Measurements from ENCODE around the gene SLC12A9.

The SLC12A9 gene

DNA sequence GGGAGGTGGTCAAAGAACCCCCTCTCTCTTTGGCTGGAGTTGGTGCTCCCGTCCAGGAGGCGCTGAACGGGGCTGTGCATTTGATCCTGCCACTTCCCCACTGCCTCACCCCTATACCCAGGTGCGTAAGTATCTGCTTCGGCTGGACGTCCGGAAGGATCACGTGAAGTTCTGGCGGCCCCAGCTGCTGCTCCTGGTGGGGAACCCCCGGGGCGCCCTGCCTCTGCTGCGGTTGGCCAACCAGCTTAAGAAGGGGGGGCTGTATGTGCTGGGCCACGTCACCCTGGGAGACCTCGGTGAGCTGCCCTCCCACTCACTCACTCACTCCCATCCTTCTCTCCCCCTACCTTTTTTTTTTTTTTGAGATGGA is 9.1 kb downstream of the SLC12A9 start:
- H3K9ac ChIP-seq (ENCODE audit: low read depth, low read length) = no peak overlapping the region
- no peak overlapping the region for H2AFZ ChIP-seq (ENCODE audit: low read depth, low read length)
- TF ChIP-seq, protein P1, sequence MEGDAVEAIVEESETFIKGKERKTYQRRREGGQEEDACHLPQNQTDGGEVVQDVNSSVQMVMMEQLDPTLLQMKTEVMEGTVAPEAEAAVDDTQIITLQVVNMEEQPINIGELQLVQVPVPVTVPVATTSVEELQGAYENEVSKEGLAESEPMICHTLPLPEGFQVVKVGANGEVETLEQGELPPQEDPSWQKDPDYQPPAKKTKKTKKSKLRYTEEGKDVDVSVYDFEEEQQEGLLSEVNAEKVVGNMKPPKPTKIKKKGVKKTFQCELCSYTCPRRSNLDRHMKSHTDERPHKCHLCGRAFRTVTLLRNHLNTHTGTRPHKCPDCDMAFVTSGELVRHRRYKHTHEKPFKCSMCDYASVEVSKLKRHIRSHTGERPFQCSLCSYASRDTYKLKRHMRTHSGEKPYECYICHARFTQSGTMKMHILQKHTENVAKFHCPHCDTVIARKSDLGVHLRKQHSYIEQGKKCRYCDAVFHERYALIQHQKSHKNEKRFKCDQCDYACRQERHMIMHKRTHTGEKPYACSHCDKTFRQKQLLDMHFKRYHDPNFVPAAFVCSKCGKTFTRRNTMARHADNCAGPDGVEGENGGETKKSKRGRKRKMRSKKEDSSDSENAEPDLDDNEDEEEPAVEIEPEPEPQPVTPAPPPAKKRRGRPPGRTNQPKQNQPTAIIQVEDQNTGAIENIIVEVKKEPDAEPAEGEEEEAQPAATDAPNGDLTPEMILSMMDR (IDR thresholded peaks at IDR 0.05; ENCODE audit: borderline replicate concordance, extremely low read depth, low read length, poor library complexity, severe bottlenecking) = no peak
- TF ChIP-seq EZH2 (IDR thresholded peaks at IDR 0.05; ENCODE audit: borderline replicate concordance, low read depth, low read length, severe bottlenecking) = no peak
- H3K79me2 ChIP-seq (ENCODE audit: insufficient read depth, low read length) = peaks cover 3% of the 10 kb centered on the region
- peaks cover 28% of the 10 kb centered on the region for H3K36me3 ChIP-seq (ENCODE audit: insufficient read depth, low read length)
- no peak overlapping the region for H3K4me2 ChIP-seq (ENCODE audit: insufficient read depth, low read length)
- no peaks in the 10 kb centered on the region for H3K9me3 ChIP-seq (ENCODE audit: insufficient read depth, low read length, severe bottlenecking)
- DNase-seq = no peak
- H3K4me1 ChIP-seq (ENCODE audit: insufficient read depth, low read length) = peaks cover 5% of the 10 kb centered on the region
- peaks cover 9% of the 10 kb centered on the region; the same call in 1 of the 2 replicates for H4K20me1 ChIP-seq (ENCODE audit: insufficient read depth, low read length)
- no peaks in the 10 kb centered on the region for H3K27me3 ChIP-seq (ENCODE audit: insufficient read depth, low read length, poor library complexity)
- ATAC-seq (ENCODE audit: insufficient read depth, low read depth) = no peak
- no peak overlapping the region for H3K4me3 ChIP-seq (ENCODE audit: low read depth in 1 of 2, low read length in 2 of 2)
- no peak overlapping the region for H3K27ac ChIP-seq (ENCODE audit: low read length)

DNA sequence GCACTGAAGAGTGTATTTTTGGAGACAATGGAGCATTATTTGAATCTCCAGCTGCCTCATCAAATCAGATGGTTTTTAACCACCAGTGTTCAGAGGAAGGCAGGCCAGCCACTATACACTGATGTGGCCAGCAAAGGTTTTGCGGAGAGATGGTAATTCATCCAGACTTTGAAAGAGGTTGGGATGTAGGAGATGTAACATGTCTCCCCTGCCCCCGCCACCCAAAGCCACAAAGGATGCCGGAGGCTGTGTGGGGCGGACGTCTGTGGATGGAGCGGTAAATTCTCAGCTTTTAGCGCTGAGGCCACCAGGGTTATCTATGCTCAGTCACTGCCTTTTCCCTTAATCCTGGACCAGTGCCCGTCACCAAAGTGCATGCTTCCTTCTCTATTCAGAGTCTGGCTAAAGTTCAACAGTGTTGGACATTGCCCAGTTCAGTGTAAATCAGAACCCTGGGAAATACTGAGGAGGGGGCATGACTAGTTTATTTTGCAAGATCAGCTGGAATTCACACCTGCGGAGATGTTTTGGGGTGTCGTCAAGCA is 11.0 kb downstream of the SLC12A9 start:
- Histone ChIP-seq H4K20me1 (ENCODE audit: insufficient read depth, low read length) (peaks cover 9% of the 10 kb centered on the region; the same call in 1 of the 2 replicates), H3K27me3 (ENCODE audit: insufficient read depth, low read length, poor library complexity) (no peaks in the 10 kb centered on the region), H3K9me3 (ENCODE audit: insufficient read depth, low read length, severe bottlenecking) (no peaks in the 10 kb centered on the region), H3K79me2 (ENCODE audit: insufficient read depth, low read length) (peaks cover 22% of the 10 kb centered on the region), H3K36me3 (ENCODE audit: insufficient read depth, low read length) (peaks cover 33% of the 10 kb centered on the region), H3K4me2 (ENCODE audit: insufficient read depth, low read length) (no peak overlapping the region), H3K9ac (ENCODE audit: low read depth, low read length) (no peak overlapping the region), H2AFZ (ENCODE audit: low read depth, low read length) (no peak overlapping the region), H3K4me3 (ENCODE audit: low read depth in 1 of 2, low read length in 2 of 2) (no peak overlapping the region), H3K4me1 (ENCODE audit: insufficient read depth, low read length) (peaks cover 19% of the 10 kb centered on the region), H3K27ac (ENCODE audit: low read length) (no peak overlapping the region)
- DNase-seq (no peak), ATAC-seq (ENCODE audit: insufficient read depth, low read depth) (no peak)
- TF ChIP-seq, protein P1 (IDR thresholded peaks at IDR 0.05; ENCODE audit: borderline replicate concordance, extremely low read depth, low read length, poor library complexity, severe bottlenecking) = no peak
- no peak for TF ChIP-seq EZH2 (IDR thresholded peaks at IDR 0.05; ENCODE audit: borderline replicate concordance, low read depth, low read length, severe bottlenecking)

DNA sequence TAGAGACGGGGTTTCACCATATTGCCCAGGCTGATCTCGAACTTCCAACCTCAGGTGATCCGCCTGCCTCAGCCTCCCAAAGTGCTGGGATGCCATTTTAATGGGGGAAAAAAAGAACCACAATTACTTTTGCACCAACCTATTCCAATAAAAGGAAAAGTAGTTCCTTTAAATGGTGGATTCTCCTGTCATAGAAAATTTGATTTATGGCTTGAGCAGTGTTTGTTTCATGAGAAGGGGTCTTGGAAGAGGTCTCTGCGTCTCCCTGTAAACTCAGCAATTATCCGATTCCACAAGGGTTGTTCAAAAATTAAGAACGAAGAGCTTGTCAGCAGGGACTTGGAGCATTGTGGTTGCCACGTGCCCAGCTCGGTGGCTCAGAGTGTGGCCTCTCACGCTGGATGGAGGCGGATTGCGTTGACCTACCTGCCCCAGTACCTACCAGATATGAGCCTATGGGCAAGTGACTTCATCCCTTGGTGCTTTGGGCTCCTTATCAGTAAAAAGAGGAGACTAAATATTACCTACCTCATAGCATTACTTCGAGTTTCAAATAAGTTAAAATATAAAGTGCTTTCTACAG is 11.8 kb downstream of the SLC12A9 start:
- H3K9ac ChIP-seq (ENCODE audit: low read depth, low read length) = no peak overlapping the region
- peaks cover 40% of the 10 kb centered on the region for H3K36me3 ChIP-seq (ENCODE audit: insufficient read depth, low read length)
- no peaks in the 10 kb centered on the region for H3K27me3 ChIP-seq (ENCODE audit: insufficient read depth, low read length, poor library complexity)
- H3K79me2 ChIP-seq (ENCODE audit: insufficient read depth, low read length) = peaks cover 29% of the 10 kb centered on the region
- no peak overlapping the region for H3K4me3 ChIP-seq (ENCODE audit: low read depth in 1 of 2, low read length in 2 of 2)
- TF ChIP-seq EZH2 (IDR thresholded peaks at IDR 0.05; ENCODE audit: borderline replicate concordance, low read depth, low read length, severe bottlenecking) = no peak
- TF ChIP-seq, protein P1 (IDR thresholded peaks at IDR 0.05; ENCODE audit: borderline replicate concordance, extremely low read depth, low read length, poor library complexity, severe bottlenecking) = no peak
- H2AFZ ChIP-seq (ENCODE audit: low read depth, low read length) = no peak overlapping the region
- peaks cover 26% of the 10 kb centered on the region for H3K4me1 ChIP-seq (ENCODE audit: insufficient read depth, low read length)
- H4K20me1 ChIP-seq (ENCODE audit: insufficient read depth, low read length) = peaks cover 9% of the 10 kb centered on the region; the same call in 1 of the 2 replicates
- no peaks in the 10 kb centered on the region for H3K9me3 ChIP-seq (ENCODE audit: insufficient read depth, low read length, severe bottlenecking)
- no peak overlapping the region for H3K27ac ChIP-seq (ENCODE audit: low read length)
- no peak for ATAC-seq (ENCODE audit: insufficient read depth, low read depth)
- H3K4me2 ChIP-seq (ENCODE audit: insufficient read depth, low read length) = no peak overlapping the region
- no peak for DNase-seq

Data from DND-41 (cell line).